PC-3 (cell line): ENCODE results near the gene ANP32A. TPM values are rescaled to one million over a fixed set of nuclear protein-coding genes. Genes with fewer than 3 reads are reported as not detected.

Experiments
- ATAC-seq: fragments of 200-7000 bp; cut with Tn5 transposase; 2 replicates; pipeline ENCODE4 v1.9.1; 2020; ENCODE audit warnings: mild to moderate bottlenecking, moderate library complexity
- BruUV-seq: library from RNA; stranded (reverse); fragments of 400-500 nt; replicated peaks from 2 replicates; lab custom pipeline; 2021; lab: Mats Ljungman, UMichigan
- CTCF ChIA-PET: fragments of 300-600 bp; sonication (Branson Sonifier 250); formaldehyde crosslinking; loops from one replicate; lab custom pipeline; 2022; ENCODE audit warnings: antibody characterized with exemption; lab: Charles Lee
- POLR2A ChIA-PET: fragments of 300-600 bp; sonication (Branson Sonifier 250); formaldehyde crosslinking; loops from one replicate; lab custom pipeline; 2022; ENCODE audit warnings: antibody characterized with exemption; ENCODE audit not compliant: unreplicated experiment; lab: Charles Lee
- DNase-seq: peaks from one replicate; pipeline ENCODE4 v3.0.0-alpha.2; 2015
- H2AFZ ChIP-seq: fragments of 300-600 bp; sonication (generic); 2 replicates; pipeline ENCODE4 v1.6.0; 2016; ENCODE audit warnings: antibody characterized with exemption, low read length
- H3F3A ChIP-seq: fragments of 300-600 bp; sonication (generic); one replicate; pipeline ENCODE4 v1.6.0; 2017; ENCODE audit warnings: antibody characterized with exemption, low read length, control low read depth, mild to moderate bottlenecking; ENCODE audit not compliant: unreplicated experiment
- H3K27ac ChIP-seq: fragments of 300-600 bp; sonication (generic); 2 replicates; pipeline ENCODE4 v1.5.1; 2016; ENCODE audit warnings: mild to moderate bottlenecking, low read length
- H3K27me3 ChIP-seq: fragments of 300-600 bp; sonication (generic); 2 replicates; pipeline ENCODE4 v1.6.1; 2016; ENCODE audit warnings: low read length, mixed read lengths
- H3K36me3 ChIP-seq: fragments of 300-600 bp; sonication (generic); 2 replicates; pipeline ENCODE4 v1.6.1; 2016; ENCODE audit warnings: low read depth, mixed run types, low read length, mixed read lengths
- H3K4me1 ChIP-seq: fragments of 300-600 bp; sonication (generic); 2 replicates; pipeline ENCODE4 v1.5.1; 2016; ENCODE audit warnings: low read length; ENCODE audit not compliant: insufficient read depth
- H3K4me2 ChIP-seq: fragments of 300-600 bp; sonication (generic); 2 replicates; pipeline ENCODE4 v1.6.0; 2016; ENCODE audit warnings: low read length
- H3K4me3 ChIP-seq: fragments of 300-600 bp; sonication (generic); 2 replicates; pipeline ENCODE4 v1.5.1; 2016; ENCODE audit warnings: mild to moderate bottlenecking, low read length, mixed read lengths
- H3K79me2 ChIP-seq: fragments of 300-600 bp; sonication (generic); 2 replicates; pipeline ENCODE4 v1.6.1; 2017; ENCODE audit warnings: low read length, mixed read lengths
- H3K9ac ChIP-seq: fragments of 300-600 bp; sonication (generic); 2 replicates; pipeline ENCODE4 v1.6.0; 2016; ENCODE audit warnings: mild to moderate bottlenecking, low read length
- H3K9me2 ChIP-seq: fragments of 300-600 bp; sonication (generic); replicated peaks from 2 replicates; pipeline ENCODE4 v1.6.1; 2016; ENCODE audit warnings: mixed run types, low read length, mixed read lengths
- H3K9me3 ChIP-seq: fragments of 300-600 bp; sonication (generic); 2 replicates; pipeline ENCODE4 v1.6.1; 2016; ENCODE audit warnings: low read length, mixed read lengths
- H4K20me1 ChIP-seq: fragments of 300-600 bp; sonication (generic); 2 replicates; pipeline ENCODE4 v1.6.1; 2016; ENCODE audit warnings: low read length, mixed read lengths
- EZH2 ChIP-seq: fragments of 300-600 bp; sonication (generic); IDR thresholded peaks from one replicate; pipeline ENCODE4 v1.6.1; 2017; ENCODE audit warnings: antibody characterized with exemption, mild to moderate bottlenecking, low read length; ENCODE audit not compliant: unreplicated experiment
- EZH2phosphoT487 ChIP-seq: fragments of 300-600 bp; sonication (generic); IDR thresholded peaks from 2 replicates; pipeline ENCODE4 v1.6.1; 2018; ENCODE audit warnings: mild to moderate bottlenecking, antibody characterized with exemption, low read length, borderline replicate concordance
- intact Hi-C: fragments of 100-400 bp; cut with micrococcal nuclease; formaldehyde crosslinking; loops from 2 replicates; pipeline ENCODE4 v1.9.0; 2023
- total RNA-seq: library from RNA; depleted of rRNA; stranded (reverse); fragments of >200 nt; gene quantifications from 2 replicates; pipeline ENCODE4 v1.2.3, GENCODE V29; 2014
- TF ChIP-seq, protein P1 (sequence below): fragments of 300-600 bp; sonication (generic); conservative IDR thresholded peaks from 2 replicates; pipeline ENCODE4 v1.5.1; 2017; ENCODE audit warnings: antibody characterized with exemption, low read depth, mild to moderate bottlenecking, low read length

The ANP32A gene
- total RNA-seq, 1 experiment from 2014 or later, result 106 TPM

- no TSS peak for BruUV-seq
- ChIA-PET CTCF (no interaction called here), POLR2A (no interaction called here)
- no peak for DNase-seq
- intact Hi-C loops, result no loop called here
- H3K79me2 ChIP-seq, result no peaks in the 10 kb centered on the region
- H3K9me3 ChIP-seq, result no peaks in the 10 kb centered on the region
- H3K4me1 ChIP-seq, result no peaks in the 10 kb centered on the region
- no peak for TF ChIP-seq EZH2
- no peak for TF ChIP-seq EZH2phosphoT487
- TF ChIP-seq, protein P1, sequence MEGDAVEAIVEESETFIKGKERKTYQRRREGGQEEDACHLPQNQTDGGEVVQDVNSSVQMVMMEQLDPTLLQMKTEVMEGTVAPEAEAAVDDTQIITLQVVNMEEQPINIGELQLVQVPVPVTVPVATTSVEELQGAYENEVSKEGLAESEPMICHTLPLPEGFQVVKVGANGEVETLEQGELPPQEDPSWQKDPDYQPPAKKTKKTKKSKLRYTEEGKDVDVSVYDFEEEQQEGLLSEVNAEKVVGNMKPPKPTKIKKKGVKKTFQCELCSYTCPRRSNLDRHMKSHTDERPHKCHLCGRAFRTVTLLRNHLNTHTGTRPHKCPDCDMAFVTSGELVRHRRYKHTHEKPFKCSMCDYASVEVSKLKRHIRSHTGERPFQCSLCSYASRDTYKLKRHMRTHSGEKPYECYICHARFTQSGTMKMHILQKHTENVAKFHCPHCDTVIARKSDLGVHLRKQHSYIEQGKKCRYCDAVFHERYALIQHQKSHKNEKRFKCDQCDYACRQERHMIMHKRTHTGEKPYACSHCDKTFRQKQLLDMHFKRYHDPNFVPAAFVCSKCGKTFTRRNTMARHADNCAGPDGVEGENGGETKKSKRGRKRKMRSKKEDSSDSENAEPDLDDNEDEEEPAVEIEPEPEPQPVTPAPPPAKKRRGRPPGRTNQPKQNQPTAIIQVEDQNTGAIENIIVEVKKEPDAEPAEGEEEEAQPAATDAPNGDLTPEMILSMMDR, result no peak
- H3K4me3 ChIP-seq, result no peak overlapping the region
- H3K9me2 ChIP-seq, result no peaks in the 10 kb centered on the region
- no peaks in the 10 kb centered on the region for H4K20me1 ChIP-seq
- no peaks in the 10 kb centered on the region for H3K27me3 ChIP-seq
- no peak overlapping the region for H3K27ac ChIP-seq
- peaks cover 35% of the 10 kb centered on the region for H3K36me3 ChIP-seq
- no peak for ATAC-seq
- no peak overlapping the region for H2AFZ ChIP-seq
- H3K9ac ChIP-seq, result no peak overlapping the region
- no peak overlapping the region for H3K4me2 ChIP-seq
- no peaks in the 10 kb centered on the region for H3F3A ChIP-seq
Measured at GRCh38 chr15:68778876-68779275, 41.8 kb downstream of the ANP32A start.

DNA sequence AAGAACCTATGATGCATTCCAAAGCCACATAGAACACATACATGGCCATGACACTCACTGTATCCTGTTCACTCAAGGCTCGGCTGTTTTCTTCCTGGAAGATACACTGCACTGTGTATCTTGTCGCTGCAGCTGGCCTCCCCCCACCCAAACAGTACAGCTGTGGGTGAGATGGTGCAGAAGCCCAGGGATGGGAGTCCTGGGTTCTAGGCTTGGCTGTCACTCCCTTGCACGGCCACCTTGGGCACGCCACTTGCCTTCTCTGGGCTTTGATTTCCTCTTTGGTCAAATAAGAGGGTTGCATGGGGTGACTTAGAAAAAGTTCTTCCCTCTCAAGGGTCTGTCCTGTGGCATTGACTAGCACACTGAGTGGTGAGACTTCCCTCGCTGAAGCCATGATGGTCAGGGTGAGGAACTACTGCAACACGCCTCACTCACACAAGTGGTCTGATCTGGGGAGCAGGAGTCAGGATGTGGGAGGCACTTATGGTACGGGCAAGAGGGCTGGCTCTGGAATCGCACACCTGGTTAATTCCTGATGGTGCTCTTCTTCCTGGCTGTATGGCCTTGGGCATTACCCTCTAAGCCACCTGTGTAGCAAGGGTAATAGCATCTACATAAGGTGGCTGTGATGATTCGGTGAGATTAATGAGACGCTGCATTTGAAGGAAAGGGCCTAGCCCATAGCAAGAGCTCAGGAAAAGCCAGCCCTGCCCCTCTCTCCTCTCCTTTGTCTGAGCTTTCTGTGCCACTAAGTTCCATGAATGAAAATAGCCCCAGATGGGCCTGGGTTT is 44.0 kb downstream of the ANP32A start:
- Histone ChIP-seq H3K9me3 (no peaks in the 10 kb centered on the region), H2AFZ (no peak overlapping the region), H4K20me1 (no peaks in the 10 kb centered on the region), H3K4me2 (no peak overlapping the region), H3K4me1 (no peaks in the 10 kb centered on the region), H3K9me2 (no peaks in the 10 kb centered on the region), H3K27ac (no peak overlapping the region), H3K27me3 (no peaks in the 10 kb centered on the region), H3K4me3 (no peak overlapping the region), H3K79me2 (no peaks in the 10 kb centered on the region), H3F3A (no peaks in the 10 kb centered on the region), H3K36me3 (peaks cover 18% of the 10 kb centered on the region), H3K9ac (no peak overlapping the region)
- intact Hi-C loops, result no loop called here
- TF ChIP-seq, protein P1, result no peak
- no peak for TF ChIP-seq EZH2
- ChIA-PET POLR2A (no interaction called here), CTCF (no interaction called here)
- no peak for DNase-seq
- no TSS peak for BruUV-seq
- no peak for ATAC-seq
